ENCODE measurements around the gene LY6G6F.

DNA sequence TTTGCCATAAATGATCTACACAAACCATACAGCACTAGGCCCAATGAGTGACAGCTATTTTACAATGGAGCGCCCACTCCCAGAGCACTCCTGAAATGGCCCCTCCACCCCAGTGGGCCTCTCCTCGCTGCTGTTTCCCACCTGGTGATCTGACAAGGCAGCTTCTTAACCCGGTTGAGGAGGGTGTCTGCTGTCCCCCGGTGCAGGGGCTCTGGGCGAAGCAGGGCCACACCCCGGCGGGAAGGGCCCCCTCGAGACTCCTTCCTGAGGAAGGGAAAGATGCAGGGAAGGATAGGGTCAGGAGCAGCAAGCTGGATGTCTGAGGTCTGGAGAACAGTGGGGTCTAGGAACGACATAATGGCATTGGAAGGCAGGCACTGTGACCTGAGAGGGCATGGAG lies 13.8 kb upstream of the LY6G6F start:
- TF ChIP-seq, protein P1, sequence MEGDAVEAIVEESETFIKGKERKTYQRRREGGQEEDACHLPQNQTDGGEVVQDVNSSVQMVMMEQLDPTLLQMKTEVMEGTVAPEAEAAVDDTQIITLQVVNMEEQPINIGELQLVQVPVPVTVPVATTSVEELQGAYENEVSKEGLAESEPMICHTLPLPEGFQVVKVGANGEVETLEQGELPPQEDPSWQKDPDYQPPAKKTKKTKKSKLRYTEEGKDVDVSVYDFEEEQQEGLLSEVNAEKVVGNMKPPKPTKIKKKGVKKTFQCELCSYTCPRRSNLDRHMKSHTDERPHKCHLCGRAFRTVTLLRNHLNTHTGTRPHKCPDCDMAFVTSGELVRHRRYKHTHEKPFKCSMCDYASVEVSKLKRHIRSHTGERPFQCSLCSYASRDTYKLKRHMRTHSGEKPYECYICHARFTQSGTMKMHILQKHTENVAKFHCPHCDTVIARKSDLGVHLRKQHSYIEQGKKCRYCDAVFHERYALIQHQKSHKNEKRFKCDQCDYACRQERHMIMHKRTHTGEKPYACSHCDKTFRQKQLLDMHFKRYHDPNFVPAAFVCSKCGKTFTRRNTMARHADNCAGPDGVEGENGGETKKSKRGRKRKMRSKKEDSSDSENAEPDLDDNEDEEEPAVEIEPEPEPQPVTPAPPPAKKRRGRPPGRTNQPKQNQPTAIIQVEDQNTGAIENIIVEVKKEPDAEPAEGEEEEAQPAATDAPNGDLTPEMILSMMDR (IDR thresholded peaks at IDR 0.05) = no peak
- TF ChIP-seq EZH2 (IDR thresholded peaks at IDR 0.05; ENCODE audit: borderline replicate concordance, insufficient read depth, low read depth, low read length, poor library complexity, severe bottlenecking) = no peak
